Stimulated activated CD8-positive, alpha-beta memory T cell treated with anti-CD3 and anti-CD28 coated beads, Interleukin-4, amount 100 ng/mL, for 4 hours (primary cell): ENCODE results near the gene AGPAT3.
A peak's percentile ranks its signal among the peaks of the same experiment; 100 is the strongest.

Experiments used
- DNase-seq, 2 donors: peaks; one replicate each; pipeline ENCODE4 v3.0.0-alpha.2; 2020; ENCODE audit warnings: low read depth in 2 of 2, low spot score in 1 of 2

Gene AGPAT3

GRCh38 chr21:43935711-43936110 lies 70.7 kb downstream of the AGPAT3 start:
- no peak for DNase-seq

GRCh38 chr21:43936247-43936967 lies 71.4 kb downstream of the AGPAT3 start:
- DNase-seq = no peak

- no peak for DNase-seq
Measured at GRCh38 chr21:43937051-43937832, 72.2 kb downstream of the AGPAT3 start.

GRCh38 chr21:43937891-43938309 lies 72.9 kb downstream of the AGPAT3 start:
- DNase-seq = no peak

- peak; percentile 76 to 89 for DNase-seq
Measured at GRCh38 chr21:43938751-43939442, 73.9 kb downstream of the AGPAT3 start.

GRCh38 chr21:43939443-43940328 lies 74.7 kb downstream of the AGPAT3 start:
- DNase-seq = no peak

GRCh38 chr21:43940329-43941050 lies 75.5 kb downstream of the AGPAT3 start:
- DNase-seq = no peak

GRCh38 chr21:43942201-43942600 lies 77.2 kb downstream of the AGPAT3 start:
- DNase-seq = no peak

GRCh38 chr21:43942621-43943020 lies 77.6 kb downstream of the AGPAT3 start:
- no peak for DNase-seq

GRCh38 chr21:43943512-43944077 lies 78.6 kb downstream of the AGPAT3 start:
- DNase-seq = no peak

GRCh38 chr21:43944078-43944633 lies 79.1 kb downstream of the AGPAT3 start:
- no peak for DNase-seq

GRCh38 chr21:43944757-43945156 lies 79.7 kb downstream of the AGPAT3 start:
- DNase-seq = no peak

GRCh38 chr21:43948740-43949498 lies 83.9 kb downstream of the AGPAT3 start:
- no peak for DNase-seq

- DNase-seq = no peak
Measured at GRCh38 chr21:43949499-43950208, 84.6 kb downstream of the AGPAT3 start.

GRCh38 chr21:43950481-43950880 lies 85.5 kb downstream of the AGPAT3 start:
- no peak for DNase-seq

- DNase-seq = no peak
Measured at GRCh38 chr21:43950936-43951335, 85.9 kb downstream of the AGPAT3 start.

GRCh38 chr21:43951911-43952703 lies 87.1 kb downstream of the AGPAT3 start:
- DNase-seq = no peak
